Measurements from ENCODE around the gene TBC1D5.

Gene TBC1D5

GRCh38 chr3:17195856-17196604 lies 546.4 kb downstream of the TBC1D5 start:
- no peak for DNase-seq

GRCh38 chr3:17195192-17195611 lies 547.2 kb downstream of the TBC1D5 start:
- peak; percentile 29 for DNase-seq

- DNase-seq, result no peak
Measured at GRCh38 chr3:17194116-17194515, 548.3 kb downstream of the TBC1D5 start.

- no peak for DNase-seq
Measured at GRCh38 chr3:17192995-17193394, 549.4 kb downstream of the TBC1D5 start.

GRCh38 chr3:17190353-17191078 lies 551.9 kb downstream of the TBC1D5 start:
- no peak for DNase-seq

- no peak for DNase-seq
Measured at GRCh38 chr3:17188378-17188777, 554.1 kb downstream of the TBC1D5 start.

GRCh38 chr3:17187589-17188184 lies 554.7 kb downstream of the TBC1D5 start:
- DNase-seq, result no peak

GRCh38 chr3:17183951-17184550 lies 558.4 kb downstream of the TBC1D5 start:
- no peak for DNase-seq

GRCh38 chr3:17182166-17182565 lies 560.3 kb downstream of the TBC1D5 start:
- no peak for DNase-seq

GRCh38 chr3:17181413-17181907 lies 561.0 kb downstream of the TBC1D5 start:
- no peak for DNase-seq

- no peak for DNase-seq
Measured at GRCh38 chr3:17179381-17180205, 562.8 kb downstream of the TBC1D5 start.

GRCh38 chr3:17176757-17177156 lies 565.7 kb downstream of the TBC1D5 start:
- no peak for DNase-seq

- DNase-seq, result no peak
Measured at GRCh38 chr3:17175187-17175807, 567.1 kb downstream of the TBC1D5 start.

GRCh38 chr3:17166369-17166768 lies 576.1 kb downstream of the TBC1D5 start:
- no peak for DNase-seq

- DNase-seq, result no peak
Measured at GRCh38 chr3:17162116-17162515, 580.3 kb downstream of the TBC1D5 start.

GRCh38 chr3:17160597-17160996 lies 581.8 kb downstream of the TBC1D5 start:
- no peak for DNase-seq

GRCh38 chr3:17158941-17159682 lies 583.3 kb downstream of the TBC1D5 start:
- no peak for DNase-seq

- DNase-seq, result no peak
Measured at GRCh38 chr3:17157713-17158112, 584.7 kb downstream of the TBC1D5 start.

GRCh38 chr3:17156864-17157263 lies 585.6 kb downstream of the TBC1D5 start:
- DNase-seq, result no peak

GRCh38 chr3:17155951-17156350 lies 586.5 kb downstream of the TBC1D5 start:
- no peak for DNase-seq

GRCh38 chr3:17154941-17155340 lies 587.5 kb downstream of the TBC1D5 start:
- DNase-seq, result no peak
